ENCODE measurements around the gene MS4A5.

DNA sequence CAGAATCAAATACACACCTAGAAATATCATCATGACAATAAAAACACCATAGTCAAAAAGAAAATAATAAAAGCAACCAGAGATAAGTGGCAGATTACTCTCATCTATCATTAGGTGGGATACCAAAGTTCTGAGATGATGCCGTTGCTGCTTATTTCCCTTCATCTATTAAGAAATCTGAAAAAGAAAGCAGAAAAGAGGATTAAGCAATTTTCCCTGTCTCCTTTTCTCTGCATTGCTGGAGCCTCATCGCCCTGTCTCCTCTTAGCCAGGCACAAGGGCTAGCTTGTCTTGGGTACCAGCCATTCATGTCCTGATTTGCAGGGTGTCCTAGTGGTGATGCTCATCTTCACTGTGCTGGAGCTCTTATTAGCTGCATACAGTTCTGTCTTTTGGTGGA lies 37.0 kb upstream of the MS4A5 start:
- TF ChIP-seq CTCF (IDR thresholded peaks at IDR 0.05) = no peak
- TF ChIP-seq POLR2A (IDR thresholded peaks at IDR 0.05) = no peak

Measured in esophagus squamous epithelium (tissue), 4 donors.